H1 (cell line): ENCODE data around the gene ARHGEF11. TPM values are rescaled to one million over a fixed set of nuclear protein-coding genes. Genes with fewer than 3 reads are reported as not detected.

Experiments
- CHD2 ChIP-seq: IDR thresholded peaks from 2 replicates; pipeline ENCODE4 v1.6.1; 2012; ENCODE audit warnings: low read length, improper control_type of control experiment
- KDM1A ChIP-seq: fragments of 200-600, 300-600 bp; sonication (generic); IDR thresholded peaks from 2 replicates; pipeline ENCODE4 v1.7.1; 2016; ENCODE audit warnings: mild to moderate bottlenecking, low read length, borderline replicate concordance
- KDM4A ChIP-seq: IDR thresholded peaks from one replicate; pipeline ENCODE4 v1.7.1; 2012; ENCODE audit warnings: low read depth, mild to moderate bottlenecking, moderate library complexity, low read length, inconsistent platforms; ENCODE audit not compliant: severe bottlenecking
- NANOG ChIP-seq: IDR thresholded peaks from 2 replicates; pipeline ENCODE4 v1.6.1; 2011; ENCODE audit warnings: low read length, low read depth, mild to moderate bottlenecking, inconsistent platforms; ENCODE audit not compliant: insufficient read depth, poor library complexity, severe bottlenecking
- RAD21 ChIP-seq, 2 experiments: IDR thresholded peaks in 1 of 2; conservative IDR thresholded peaks in 1 of 2; 2 replicates each; pipeline ENCODE4 v1.6.1; 2011; ENCODE audit warnings: low read depth in 2 of 2, low read length in 2 of 2, improper control_type of control experiment in 1 of 2, inconsistent platforms in 1 of 2, mild to moderate bottlenecking in 1 of 2, moderate library complexity in 1 of 2
- RBBP5 ChIP-seq: IDR thresholded peaks from 2 replicates; pipeline ENCODE4 v1.7.1; 2012; ENCODE audit warnings: low read depth, mild to moderate bottlenecking, inconsistent platforms, low read length, moderate library complexity, borderline replicate concordance
- TEAD4 ChIP-seq: IDR thresholded peaks from 2 replicates; pipeline ENCODE4 v1.6.1; 2012; ENCODE audit warnings: low read depth, low read length, inconsistent platforms, mixed read lengths
- polyA plus RNA-seq, 7 experiments: library from polyadenylated mRNA; depleted of rRNA in 3 of 7; stranded (reverse) in 5 of 7; unstranded in 2 of 7; fragments of >200 nt in 5 of 7; fragments of 200-250 nt in 2 of 7; gene quantifications; 1 replicate in 5 of 7; 2 replicates in 1 of 7; 4 replicates in 1 of 7; pipeline versions ENCODE4 v1.2.1 to v1.2.3, GENCODE V29; 2011 to 2013; ENCODE audit warnings: missing spikeins in 2 of 7, mixed read lengths in 2 of 7
- total RNA-seq: library from RNA; stranded (reverse); fragmentation: NEBNext Ultra II Directional; extraction: Animal tissue kit (Norgen Biotek cat#: 25700); gene quantifications from 2 replicates; pipeline ENCODE4 v1.2.1, GENCODE V29; 2021

ARHGEF11 gene
- total and polyA plus RNA-seq, 2 of the 8 experiments (the other 6 are each of a cell fraction or from before 2014, with no cell fraction given): 19.9 to 33.1 TPM

DNA sequence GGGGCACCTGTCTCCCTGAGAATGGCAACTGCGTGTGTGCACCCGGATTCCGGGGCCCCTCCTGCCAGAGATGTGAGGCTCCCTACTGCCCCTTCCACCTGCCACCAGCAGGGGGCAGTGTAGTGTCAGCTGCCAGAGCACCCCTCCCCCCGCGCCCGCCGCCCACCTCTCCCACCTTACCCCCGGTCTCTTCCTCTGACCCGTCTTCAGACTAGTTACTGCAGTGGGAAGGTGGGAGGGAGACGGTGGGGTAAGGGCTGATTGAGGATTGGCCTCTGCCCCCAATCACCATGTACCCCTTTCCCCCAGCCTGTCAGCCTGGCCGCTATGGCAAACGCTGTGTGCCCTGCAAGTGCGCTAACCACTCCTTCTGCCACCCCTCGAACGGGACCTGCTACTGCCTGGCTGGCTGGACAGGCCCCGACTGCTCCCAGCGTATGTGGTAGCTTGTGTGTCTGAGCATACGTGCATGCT is 135.2 kb downstream of the ARHGEF11 start (continued):
- peak; percentile 12; the same call in 1 of the 2 replicates for TF ChIP-seq TEAD4
- peak; percentile 46 for TF ChIP-seq KDM4A
- TF ChIP-seq RAD21 (IDR thresholded peaks at IDR 0.05 in 1 of 2, conservative IDR thresholded peaks at IDR 0.05 in 1 of 2; ENCODE audit: low read depth in 2 of 2, low read length in 2 of 2): peak; percentile 34 to 46
- TF ChIP-seq NANOG: no peak
- TF ChIP-seq RBBP5: no peak
- no peak for TF ChIP-seq CHD2
- TF ChIP-seq KDM1A: peak; percentile 67; the same call in 1 of the 2 replicates
